ENCODE measurements around the gene KRTAP4-1.
"Not testable (repeated sequence)": the region's sequence is repeated elsewhere in the genome, so short reads cannot be mapped to it uniquely, and the experiment has no call there.

KRTAP4-1 gene

DNA sequence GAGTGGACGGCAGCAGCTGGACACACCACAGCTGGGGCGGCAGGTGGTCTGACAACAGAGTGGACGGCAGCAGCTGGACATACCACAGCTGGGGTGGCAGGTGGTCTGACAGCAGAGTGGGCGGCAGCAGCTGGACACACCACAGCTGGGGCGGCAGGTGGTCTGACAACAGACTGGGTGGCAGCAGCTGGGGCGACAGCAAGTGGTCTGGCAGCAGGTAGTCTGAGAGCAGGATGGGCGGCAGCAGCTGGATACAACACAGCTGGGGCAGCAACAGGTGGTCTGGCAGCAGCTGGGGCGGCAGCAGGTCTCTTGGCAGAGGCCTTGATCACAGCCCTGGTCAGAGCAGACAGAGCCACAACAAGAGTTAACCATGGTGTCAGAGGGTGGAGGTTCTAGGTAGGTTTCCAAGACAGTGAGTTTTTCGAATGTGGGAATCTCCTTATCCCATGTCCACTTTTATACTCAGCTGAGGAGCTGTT is at the start of gene KRTAP4-1:
TSS of gene KRTAP4-1 (minus strand) at position 432 of the 482 bp plus-strand sequence. CDS start at position 375, 57 bp downstream.
- TF ChIP-seq, protein P1, sequence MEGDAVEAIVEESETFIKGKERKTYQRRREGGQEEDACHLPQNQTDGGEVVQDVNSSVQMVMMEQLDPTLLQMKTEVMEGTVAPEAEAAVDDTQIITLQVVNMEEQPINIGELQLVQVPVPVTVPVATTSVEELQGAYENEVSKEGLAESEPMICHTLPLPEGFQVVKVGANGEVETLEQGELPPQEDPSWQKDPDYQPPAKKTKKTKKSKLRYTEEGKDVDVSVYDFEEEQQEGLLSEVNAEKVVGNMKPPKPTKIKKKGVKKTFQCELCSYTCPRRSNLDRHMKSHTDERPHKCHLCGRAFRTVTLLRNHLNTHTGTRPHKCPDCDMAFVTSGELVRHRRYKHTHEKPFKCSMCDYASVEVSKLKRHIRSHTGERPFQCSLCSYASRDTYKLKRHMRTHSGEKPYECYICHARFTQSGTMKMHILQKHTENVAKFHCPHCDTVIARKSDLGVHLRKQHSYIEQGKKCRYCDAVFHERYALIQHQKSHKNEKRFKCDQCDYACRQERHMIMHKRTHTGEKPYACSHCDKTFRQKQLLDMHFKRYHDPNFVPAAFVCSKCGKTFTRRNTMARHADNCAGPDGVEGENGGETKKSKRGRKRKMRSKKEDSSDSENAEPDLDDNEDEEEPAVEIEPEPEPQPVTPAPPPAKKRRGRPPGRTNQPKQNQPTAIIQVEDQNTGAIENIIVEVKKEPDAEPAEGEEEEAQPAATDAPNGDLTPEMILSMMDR (conservative IDR thresholded peaks at IDR 0.05; ENCODE audit: low read length), result no peak
- H3K4me3 ChIP-seq (ENCODE audit: low read length), result no peak within 1 kb of the TSS
- DNase-seq (ENCODE audit: low read depth), result no peak

DNA sequence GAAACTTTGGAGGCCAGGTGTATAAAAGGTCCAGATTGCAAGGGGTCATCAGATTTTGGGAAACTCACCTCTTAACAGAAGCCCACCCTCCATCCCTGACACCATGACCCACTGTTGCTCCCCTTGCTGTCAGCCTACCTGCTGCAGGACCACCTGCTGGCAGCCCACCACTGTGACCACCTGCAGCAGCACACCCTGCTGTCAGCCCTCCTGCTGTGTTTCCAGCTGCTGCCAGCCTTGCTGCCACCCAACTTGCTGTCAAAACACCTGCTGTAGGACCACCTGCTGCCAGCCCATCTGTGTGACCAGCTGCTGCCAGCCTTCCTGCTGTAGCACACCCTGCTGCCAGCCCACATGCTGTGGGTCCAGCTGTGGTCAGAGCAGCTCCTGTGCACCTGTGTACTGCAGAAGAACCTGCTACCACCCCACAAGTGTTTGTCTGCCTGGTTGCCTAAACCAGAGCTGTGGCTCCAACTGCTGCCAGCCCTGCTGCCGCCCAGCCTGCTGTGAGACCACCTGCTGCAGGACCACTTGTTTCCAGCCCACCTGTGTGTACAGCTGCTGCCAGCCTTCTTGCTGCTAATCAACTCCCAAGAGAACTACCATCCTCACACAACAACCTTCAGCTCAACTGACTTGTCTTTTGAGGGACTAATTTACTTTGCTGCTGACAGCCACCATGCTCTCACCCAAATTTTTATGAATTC is 47.8 kb upstream of the KRTAP4-1 start, which contains the start of gene KRTAP9-3:
TSS of gene KRTAP9-3 (plus strand) at position 51 of the 707 bp plus-strand sequence. CDS start at position 104, 53 bp downstream.
- not testable (repeated sequence) for H3K4me3 ChIP-seq (ENCODE audit: low read length)

DNA sequence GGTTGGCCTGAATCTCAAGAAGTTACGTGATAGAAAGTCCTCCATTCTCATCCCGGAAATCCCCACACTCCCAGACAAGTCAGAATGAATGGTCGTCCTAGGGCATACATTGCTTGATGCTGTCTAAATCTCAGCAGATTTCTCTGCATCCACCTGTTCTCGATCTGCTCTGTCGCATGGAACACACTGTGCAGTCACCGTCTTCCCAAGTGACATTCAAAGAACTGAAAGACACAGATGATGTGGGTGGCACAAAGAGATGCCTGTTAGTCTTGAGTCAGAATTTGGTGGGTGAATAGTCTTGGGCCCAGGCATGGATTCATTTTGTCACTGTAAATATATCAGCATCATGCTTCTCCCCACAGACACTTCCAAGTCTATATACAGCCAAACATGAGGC is 47.0 kb upstream of the KRTAP4-1 start:
- H3K4me3 ChIP-seq (ENCODE audit: low read length), result no peak overlapping the region
- DNase-seq (ENCODE audit: low read depth), result no peak
- TF ChIP-seq, protein P1 (conservative IDR thresholded peaks at IDR 0.05; ENCODE audit: low read length), result no peak

More for the DNA sequence above, 47.8 kb upstream of the KRTAP4-1 start, which contains the start of gene KRTAP9-3:
- not testable (repeated sequence) for DNase-seq (ENCODE audit: low read depth)

DNA sequence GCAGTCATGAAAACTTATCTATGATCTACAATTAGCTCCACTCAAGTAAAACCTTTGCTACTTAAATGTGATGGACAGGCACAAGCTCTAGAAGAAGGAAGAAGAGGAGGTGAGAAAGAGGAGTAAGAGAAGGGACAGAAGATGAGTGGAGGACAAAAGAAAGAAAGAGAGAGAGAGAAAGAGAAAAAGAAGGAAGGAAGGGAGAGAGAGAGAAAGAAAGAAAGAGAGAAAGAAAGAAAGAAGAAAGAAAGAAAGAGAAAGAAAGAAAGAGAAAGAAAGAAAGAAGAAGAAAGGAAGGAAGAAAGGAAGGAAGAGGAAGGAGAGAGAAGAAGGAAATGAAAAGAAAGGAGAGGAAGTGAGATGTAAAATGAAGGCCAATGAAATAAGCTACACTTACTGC is 45.4 kb upstream of the KRTAP4-1 start:
- TF ChIP-seq, protein P1 (conservative IDR thresholded peaks at IDR 0.05; ENCODE audit: low read length), result no peak
- no peak for DNase-seq (ENCODE audit: low read depth)

DNA sequence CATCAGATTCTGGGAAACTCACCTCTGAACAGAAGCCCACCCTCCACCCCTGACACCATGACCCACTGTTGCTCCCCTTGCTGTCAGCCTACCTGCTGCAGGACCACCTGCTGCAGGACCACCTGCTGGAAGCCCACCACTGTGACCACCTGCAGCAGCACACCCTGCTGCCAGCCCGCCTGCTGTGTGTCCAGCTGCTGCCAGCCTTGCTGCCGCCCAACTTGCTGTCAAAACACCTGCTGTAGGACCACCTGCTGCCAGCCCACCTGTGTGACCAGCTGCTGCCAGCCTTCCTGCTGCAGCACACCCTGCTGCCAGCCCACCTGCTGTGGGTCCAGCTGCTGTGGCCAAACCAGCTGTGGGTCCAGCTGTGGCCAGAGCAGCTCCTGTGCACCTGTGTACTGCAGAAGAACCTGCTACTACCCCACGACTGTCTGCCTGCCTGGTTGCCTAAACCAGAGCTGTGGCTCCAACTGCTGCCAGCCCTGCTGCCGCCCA is 41.9 kb upstream of the KRTAP4-1 start, which contains the start of gene KRTAP9-2:
TSS of gene KRTAP9-2 (plus strand) at position 51 of the 498 bp plus-strand sequence. CDS start at position 58, 7 bp downstream.
- not testable (repeated sequence) for DNase-seq (ENCODE audit: low read depth); H3K4me3 ChIP-seq (ENCODE audit: low read length)

More for the DNA sequence above, 45.4 kb upstream of the KRTAP4-1 start:
- H3K4me3 ChIP-seq (ENCODE audit: low read length), result no peak overlapping the region

DNA sequence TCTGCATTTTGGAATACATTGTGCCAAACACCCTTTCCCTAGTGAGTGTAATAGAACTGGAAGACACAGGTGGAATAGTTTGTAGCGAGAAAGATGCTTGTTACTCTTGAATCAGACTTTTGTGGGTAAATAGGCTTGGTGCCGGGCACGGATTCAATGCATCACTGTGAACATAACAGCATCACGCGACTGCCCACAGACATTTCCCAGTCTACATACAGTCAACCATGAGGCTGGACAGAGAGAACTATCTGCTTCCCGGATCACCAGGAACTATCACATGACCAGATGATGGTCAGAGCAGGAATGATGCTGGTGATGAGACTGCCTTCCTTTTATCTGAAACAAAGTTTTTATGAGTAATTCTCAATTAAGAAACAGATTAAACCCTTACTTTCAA is 41.3 kb upstream of the KRTAP4-1 start:
- no peak overlapping the region for H3K4me3 ChIP-seq (ENCODE audit: low read length)
- no peak for DNase-seq (ENCODE audit: low read depth)
- TF ChIP-seq, protein P1 (conservative IDR thresholded peaks at IDR 0.05; ENCODE audit: low read length), result no peak

DNA sequence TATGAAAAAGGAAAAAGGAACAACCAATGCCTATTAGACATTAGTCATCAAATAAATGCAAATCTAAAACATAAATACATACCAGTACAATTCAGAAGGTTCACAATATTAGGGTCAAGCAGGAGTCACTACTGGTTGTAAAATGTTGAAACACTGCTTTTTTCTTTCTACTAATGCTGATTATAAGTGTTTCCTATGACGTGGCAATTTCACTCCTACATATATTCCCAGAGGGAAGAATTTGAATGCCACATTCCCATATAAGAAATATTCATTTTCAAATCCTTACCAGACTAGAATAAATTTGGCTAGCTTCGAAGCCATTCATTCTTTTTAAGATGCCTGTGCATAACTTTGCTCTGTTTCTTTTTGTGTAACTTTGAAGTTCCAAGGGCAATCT is 39.1 kb upstream of the KRTAP4-1 start:
- TF ChIP-seq, protein P1 (conservative IDR thresholded peaks at IDR 0.05; ENCODE audit: low read length), result no peak
- no peak for DNase-seq (ENCODE audit: low read depth)
- no peak overlapping the region for H3K4me3 ChIP-seq (ENCODE audit: low read length)

DNA sequence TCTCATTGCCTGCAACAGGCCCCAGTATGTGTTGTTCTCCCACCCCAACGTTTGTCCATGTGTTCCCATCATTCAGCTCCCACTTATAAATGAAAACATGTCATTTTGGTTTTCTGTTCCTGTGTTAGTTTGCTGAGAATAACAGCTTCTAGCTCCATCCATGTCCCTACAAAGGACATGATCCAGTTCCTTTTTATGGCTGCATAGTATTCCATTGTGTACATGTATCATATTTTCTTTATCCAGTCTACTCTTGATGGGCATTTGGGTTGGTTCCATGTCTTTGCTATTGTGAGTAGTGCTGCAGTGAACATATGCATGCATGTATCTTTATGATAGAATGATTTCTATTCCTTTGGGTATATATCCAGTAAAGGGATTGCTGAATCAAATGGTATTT is 31.0 kb upstream of the KRTAP4-1 start:
- TF ChIP-seq, protein P1 (conservative IDR thresholded peaks at IDR 0.05; ENCODE audit: low read length), result no peak
- DNase-seq (ENCODE audit: low read depth), result no peak
- H3K4me3 ChIP-seq (ENCODE audit: low read length), result no peak overlapping the region
